Mesothelial cell of epicardium (in vitro differentiated cells): ENCODE results near the gene TEX30. TPM values are rescaled to one million over a fixed set of nuclear protein-coding genes. Genes with fewer than 3 reads are reported as not detected.

ENCODE experiments used
- DNase-seq, 2 experiments: peaks; one replicate each; pipeline ENCODE4 v3.0.0; 2021; ENCODE audit warnings: low spot score in 2 of 2; ENCODE audit not compliant: unreplicated experiment in 2 of 2
- H3K27ac Mint-ChIP-seq: 2 replicates; pipeline ENCODE4 v1.8.0; 2021; ENCODE audit warnings: mixed read lengths
- H3K27me3 Mint-ChIP-seq: 2 replicates; pipeline ENCODE4 v1.8.0; 2021; ENCODE audit warnings: low read depth, mixed read lengths
- H3K36me3 Mint-ChIP-seq: 2 replicates; pipeline ENCODE4 v1.8.0; 2021; ENCODE audit warnings: mixed read lengths
- H3K4me1 Mint-ChIP-seq: 2 replicates; pipeline ENCODE4 v1.8.0; 2021; ENCODE audit warnings: mixed read lengths
- H3K4me3 Mint-ChIP-seq: 2 replicates; pipeline ENCODE4 v1.8.0; 2021; ENCODE audit warnings: mild to moderate bottlenecking, moderate library complexity, mixed read lengths
- H3K9me3 Mint-ChIP-seq: 2 replicates; pipeline ENCODE4 v1.8.0; 2021; ENCODE audit warnings: mixed read lengths
- total RNA-seq: library from RNA; stranded (reverse); gene quantifications from 3 replicates; pipeline ENCODE4 v1.2.1, GENCODE V29; 2021
- TF ChIP-seq, protein P1 (sequence below): fragments of 200-600 bp; sonication (generic); IDR thresholded peaks from one replicate; pipeline ENCODE4 v1.5.0; 2021; ENCODE audit warnings: antibody characterized with exemption; ENCODE audit not compliant: unreplicated experiment

The TEX30 gene
- total RNA-seq, 1 donor from 2014 or later, result 8.6 TPM

DNA sequence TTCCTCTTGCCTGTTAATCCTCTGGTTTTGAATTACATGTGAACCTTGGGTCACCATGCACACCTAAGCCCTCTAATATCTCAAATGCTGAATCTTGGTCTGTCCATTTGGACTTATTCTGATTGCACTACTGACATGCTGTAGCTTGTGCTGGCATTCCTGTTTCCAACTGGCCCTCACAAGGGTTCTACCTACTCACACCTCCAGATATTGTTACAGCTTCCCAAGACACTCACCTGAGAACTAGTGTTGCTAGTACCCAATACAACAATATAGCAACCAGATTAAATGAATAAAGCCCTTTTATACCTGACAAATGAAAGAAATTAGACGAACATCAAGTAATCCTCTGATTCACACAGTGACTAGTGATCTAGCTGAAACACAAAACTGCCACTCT is 16.6 kb downstream of the TEX30 start:
- peaks cover 4% of the 10 kb centered on the region for H3K4me1 Mint-ChIP-seq
- no peak for DNase-seq
- no peak overlapping the region for H3K27ac Mint-ChIP-seq
- peaks cover 4% of the 10 kb centered on the region for H3K9me3 Mint-ChIP-seq
- TF ChIP-seq, protein P1, sequence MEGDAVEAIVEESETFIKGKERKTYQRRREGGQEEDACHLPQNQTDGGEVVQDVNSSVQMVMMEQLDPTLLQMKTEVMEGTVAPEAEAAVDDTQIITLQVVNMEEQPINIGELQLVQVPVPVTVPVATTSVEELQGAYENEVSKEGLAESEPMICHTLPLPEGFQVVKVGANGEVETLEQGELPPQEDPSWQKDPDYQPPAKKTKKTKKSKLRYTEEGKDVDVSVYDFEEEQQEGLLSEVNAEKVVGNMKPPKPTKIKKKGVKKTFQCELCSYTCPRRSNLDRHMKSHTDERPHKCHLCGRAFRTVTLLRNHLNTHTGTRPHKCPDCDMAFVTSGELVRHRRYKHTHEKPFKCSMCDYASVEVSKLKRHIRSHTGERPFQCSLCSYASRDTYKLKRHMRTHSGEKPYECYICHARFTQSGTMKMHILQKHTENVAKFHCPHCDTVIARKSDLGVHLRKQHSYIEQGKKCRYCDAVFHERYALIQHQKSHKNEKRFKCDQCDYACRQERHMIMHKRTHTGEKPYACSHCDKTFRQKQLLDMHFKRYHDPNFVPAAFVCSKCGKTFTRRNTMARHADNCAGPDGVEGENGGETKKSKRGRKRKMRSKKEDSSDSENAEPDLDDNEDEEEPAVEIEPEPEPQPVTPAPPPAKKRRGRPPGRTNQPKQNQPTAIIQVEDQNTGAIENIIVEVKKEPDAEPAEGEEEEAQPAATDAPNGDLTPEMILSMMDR, result no peak
- no peaks in the 10 kb centered on the region for H3K27me3 Mint-ChIP-seq
- H3K36me3 Mint-ChIP-seq, result no peaks in the 10 kb centered on the region
- no peak overlapping the region for H3K4me3 Mint-ChIP-seq

DNA sequence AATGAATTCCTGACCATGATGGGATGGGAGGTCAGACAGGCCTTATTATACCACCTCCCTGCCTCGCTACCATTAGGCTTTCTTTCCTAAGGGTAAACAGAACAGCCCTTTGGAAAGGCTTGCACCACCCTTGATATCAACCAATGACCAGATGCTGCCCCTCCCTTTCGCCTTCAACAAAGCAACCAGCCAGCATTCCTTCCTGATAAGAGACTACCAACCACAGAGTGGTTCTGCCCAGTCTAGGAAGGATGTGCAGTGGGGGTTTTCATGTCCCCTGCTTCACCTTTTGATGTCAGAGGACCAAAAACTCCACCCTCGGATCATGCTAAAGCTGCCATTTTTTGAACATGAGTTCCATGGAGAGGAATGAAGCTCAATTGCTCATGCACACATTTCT is 21.7 kb downstream of the TEX30 start:
- peaks cover 38% of the 10 kb centered on the region for H3K9me3 Mint-ChIP-seq
- no peak for DNase-seq
- TF ChIP-seq, protein P1, result no peak
- H3K4me3 Mint-ChIP-seq, result no peak overlapping the region
- H3K4me1 Mint-ChIP-seq, result peaks cover under 1% of the 10 kb centered on the region
- H3K27me3 Mint-ChIP-seq, result peaks cover 8% of the 10 kb centered on the region
- no peaks in the 10 kb centered on the region for H3K36me3 Mint-ChIP-seq
- no peak overlapping the region for H3K27ac Mint-ChIP-seq

DNA sequence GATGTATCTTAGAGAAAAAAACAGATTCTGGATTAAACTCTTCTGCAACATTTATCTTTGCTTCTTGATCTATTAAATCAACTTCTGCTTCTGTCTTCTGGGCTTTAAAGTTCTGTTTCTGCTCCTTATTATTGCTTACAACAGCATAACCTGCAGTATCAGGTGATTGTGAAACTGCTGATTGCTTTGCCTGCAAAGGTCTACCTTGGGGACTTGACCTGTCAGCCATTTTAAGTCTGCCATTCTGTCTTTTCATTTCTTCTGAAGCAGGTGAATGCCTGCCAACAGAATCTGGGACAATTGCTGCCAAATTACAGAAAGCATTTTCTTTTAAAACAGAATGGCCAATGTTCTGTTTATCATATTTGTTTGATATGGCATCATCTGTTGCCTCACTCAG is 31.1 kb downstream of the TEX30 start:
- Mint-ChIP-seq H3K27me3 (peaks cover 27% of the 10 kb centered on the region), H3K36me3 (no peaks in the 10 kb centered on the region), H3K9me3 (peaks cover 47% of the 10 kb centered on the region), H3K4me1 (no peaks in the 10 kb centered on the region), H3K4me3 (no peak overlapping the region), H3K27ac (no peak overlapping the region)
- DNase-seq, result no peak
- TF ChIP-seq, protein P1, result no peak

DNA sequence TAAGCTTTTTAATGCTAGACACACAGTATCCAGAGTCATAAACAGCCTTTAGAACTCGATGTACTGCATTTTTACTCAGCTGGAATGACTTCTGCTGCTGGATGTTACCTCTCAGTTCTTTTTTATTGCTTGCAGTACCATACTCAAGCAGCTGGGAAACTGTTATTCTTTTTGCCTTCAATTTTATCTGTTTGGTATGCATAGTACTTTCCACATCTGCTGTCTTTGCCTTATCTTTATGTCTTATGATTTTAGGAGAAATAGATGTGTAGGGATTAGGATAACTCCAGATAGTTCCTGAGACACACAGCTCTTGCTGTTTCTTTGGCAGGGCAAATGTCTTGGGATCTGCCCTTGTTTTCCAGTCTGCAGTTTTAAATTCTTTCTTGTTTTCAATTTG is 31.5 kb downstream of the TEX30 start:
- H3K27ac Mint-ChIP-seq, result no peak overlapping the region
- H3K9me3 Mint-ChIP-seq, result peaks cover 45% of the 10 kb centered on the region
- no peaks in the 10 kb centered on the region for H3K36me3 Mint-ChIP-seq
- DNase-seq, result no peak
- H3K4me1 Mint-ChIP-seq, result no peaks in the 10 kb centered on the region
- TF ChIP-seq, protein P1, result no peak
- H3K4me3 Mint-ChIP-seq, result no peak overlapping the region
- peaks cover 27% of the 10 kb centered on the region for H3K27me3 Mint-ChIP-seq

DNA sequence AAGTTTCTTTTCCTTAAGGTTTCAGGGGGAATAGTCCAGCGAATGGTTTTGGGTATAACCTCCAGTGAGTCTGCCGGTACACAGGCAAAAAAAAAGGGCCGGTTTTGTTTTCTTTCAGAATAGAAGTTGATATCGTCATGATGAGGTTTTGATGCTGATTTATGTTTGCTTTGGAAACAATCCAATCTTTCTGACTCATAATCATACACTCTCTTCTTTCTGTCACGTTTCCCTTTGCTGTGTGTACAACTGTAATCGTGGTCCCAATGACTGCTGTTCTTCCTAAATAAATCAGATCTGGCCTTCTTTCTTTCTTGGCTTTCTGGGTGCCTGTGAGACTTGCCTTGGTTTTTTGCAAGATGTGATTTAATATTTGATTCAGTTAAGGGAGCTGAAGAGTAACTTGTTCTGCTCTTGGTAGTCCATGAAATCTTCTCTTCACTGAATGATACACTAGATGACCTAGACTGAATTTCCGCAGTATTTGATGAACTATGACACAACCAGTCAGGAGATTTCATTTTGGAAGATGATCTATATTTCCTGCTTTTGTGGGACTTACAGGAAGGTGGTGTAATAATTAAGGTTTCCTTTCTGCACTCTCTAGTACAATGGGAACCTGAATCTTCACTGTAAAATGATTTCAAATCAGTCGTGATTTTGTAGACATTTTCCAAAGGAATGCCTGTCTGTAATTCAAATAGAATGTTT is 43.9 kb downstream of the TEX30 start:
- Mint-ChIP-seq H3K4me1 (no peaks in the 10 kb centered on the region), H3K9me3 (peaks cover 5% of the 10 kb centered on the region), H3K27ac (no peak overlapping the region), H3K4me3 (no peak overlapping the region), H3K36me3 (no peaks in the 10 kb centered on the region), H3K27me3 (peaks cover 8% of the 10 kb centered on the region)
- DNase-seq, result no peak
- TF ChIP-seq, protein P1, result no peak
